T-helper 17 cell (primary cell): ENCODE measurements around the gene OR1S2. TPM values are rescaled to one million over a fixed set of nuclear protein-coding genes. Genes with fewer than 3 reads are reported as not detected.
"Not testable (repeated sequence)": the region's sequence is repeated elsewhere in the genome, so short reads cannot be mapped to it uniquely, and the experiment has no call there.

Experiments
- ATAC-seq: fragments of 150-1000 bp; cut with Tn5 transposase; 2 replicates; pipeline ENCODE4 v1.10.0; 2021; ENCODE audit warnings: mild to moderate bottlenecking, moderate library complexity
- DNase-seq, 3 donors: peaks; one replicate each; pipeline versions ENCODE4 v3.0.0 to v3.0.0-alpha.2; 2020 to 2021
- H3K9me3 ChIP-seq: one replicate; pipeline ENCODE4 v1.7.0; 2013; ENCODE audit warnings: low read length, mild to moderate bottlenecking; ENCODE audit not compliant: control insufficient read depth, poor library complexity, severe bottlenecking
- H3K27ac Mint-ChIP-seq: one replicate; pipeline ENCODE4 v1.8.0; 2022; ENCODE audit warnings: mild to moderate bottlenecking, moderate library complexity, mixed read lengths
- H3K27me3 Mint-ChIP-seq: one replicate; pipeline ENCODE4 v1.8.0; 2022; ENCODE audit warnings: mixed read lengths
- H3K36me3 Mint-ChIP-seq: one replicate; pipeline ENCODE4 v1.8.0; 2022; ENCODE audit warnings: low read depth, mixed read lengths
- H3K4me1 Mint-ChIP-seq: one replicate; pipeline ENCODE4 v1.8.0; 2022; ENCODE audit warnings: mild to moderate bottlenecking, mixed read lengths
- H3K4me3 Mint-ChIP-seq: one replicate; pipeline ENCODE4 v1.8.0; 2022; ENCODE audit warnings: mild to moderate bottlenecking, moderate library complexity, mixed read lengths
- total RNA-seq, 4 donors: library from RNA in 2 of 4; stranded (reverse) in 2 of 4; gene quantifications; one replicate each; pipeline ENCODE4 v1.2.3 and lab custom pipeline; 2022 to 2026

The OR1S2 gene
- not detected for total RNA-seq
- total RNA-seq (lab: John Stamatoyannopoulos, UW), result 0 reads per million in 2 donors

- no peak for DNase-seq
- no peaks in the 10 kb centered on the region for H3K4me1 Mint-ChIP-seq
- peaks cover 21% of the 10 kb centered on the region for H3K27me3 Mint-ChIP-seq
- no peak within 1 kb of the TSS for H3K27ac Mint-ChIP-seq
- H3K36me3 Mint-ChIP-seq, result no peaks in the 10 kb centered on the region
- H3K4me3 Mint-ChIP-seq, result no peak within 1 kb of the TSS
- H3K9me3 ChIP-seq, result no peaks in the 10 kb centered on the region
- no peak for ATAC-seq
Measured at GRCh38 chr11:58204042-58204441, at the start of gene OR1S2. TSS of gene OR1S2 (minus strand) at chr11:58204142. CDS start at chr11:58204142, 0 bp downstream.

- ATAC-seq, result no peak
- no peaks in the 10 kb centered on the region for H3K4me1 Mint-ChIP-seq
Measured at GRCh38 chr11:58243954-58244353, 40.0 kb upstream of the OR1S2 start.

GRCh38 chr11:58227956-58228615, 24.1 kb upstream of the OR1S2 start:
- no peaks in the 10 kb centered on the region for H3K9me3 ChIP-seq
- Mint-ChIP-seq H3K27me3 (peaks cover 7% of the 10 kb centered on the region), H3K4me1 (no peaks in the 10 kb centered on the region), H3K4me3 (no peak overlapping the region), H3K27ac (no peak overlapping the region), H3K36me3 (no peaks in the 10 kb centered on the region)
- ATAC-seq, result no peak
- DNase-seq, result no peak

More at GRCh38 chr11:58243954-58244353, 40.0 kb upstream of the OR1S2 start:
- H3K36me3 Mint-ChIP-seq, result no peaks in the 10 kb centered on the region
- no peak for DNase-seq
- H3K9me3 ChIP-seq, result no peaks in the 10 kb centered on the region
- no peak overlapping the region for H3K4me3 Mint-ChIP-seq
- no peak overlapping the region for H3K27ac Mint-ChIP-seq
- H3K27me3 Mint-ChIP-seq, result peaks cover 8% of the 10 kb centered on the region

GRCh38 chr11:58222721-58223120, 18.8 kb upstream of the OR1S2 start:
- no peaks in the 10 kb centered on the region for H3K36me3 Mint-ChIP-seq

GRCh38 chr11:58216476-58216875, 12.5 kb upstream of the OR1S2 start:
- Mint-ChIP-seq H3K27ac (no peak overlapping the region), H3K4me3 (no peak overlapping the region), H3K36me3 (no peaks in the 10 kb centered on the region), H3K27me3 (peaks cover 13% of the 10 kb centered on the region), H3K4me1 (no peaks in the 10 kb centered on the region)
- ATAC-seq (no peak), DNase-seq (no peak)
- H3K9me3 ChIP-seq, result no peaks in the 10 kb centered on the region

More at GRCh38 chr11:58222721-58223120, 18.8 kb upstream of the OR1S2 start:
- Mint-ChIP-seq H3K27ac (no peak overlapping the region), H3K27me3 (peaks cover 24% of the 10 kb centered on the region), H3K4me3 (no peak overlapping the region), H3K4me1 (no peaks in the 10 kb centered on the region)
- no peaks in the 10 kb centered on the region for H3K9me3 ChIP-seq
- no peak for ATAC-seq
- DNase-seq, result no peak

- not testable (repeated sequence) for H3K27ac Mint-ChIP-seq, H3K4me3 Mint-ChIP-seq, H3K27me3 Mint-ChIP-seq, H3K4me1 Mint-ChIP-seq, H3K9me3 ChIP-seq, DNase-seq, ATAC-seq, H3K36me3 Mint-ChIP-seq
Measured at GRCh38 chr11:58212420-58212819, 8.5 kb upstream of the OR1S2 start, which contains the start of gene OR1S1. TSS of gene OR1S1 (plus strand) at chr11:58212720.

- H3K27me3 Mint-ChIP-seq, result peaks cover 7% of the 10 kb centered on the region
- no peak overlapping the region for H3K4me3 Mint-ChIP-seq
- no peak overlapping the region for H3K27ac Mint-ChIP-seq
- ATAC-seq (no peak), DNase-seq (no peak)
- no peaks in the 10 kb centered on the region for H3K36me3 Mint-ChIP-seq
- no peaks in the 10 kb centered on the region for H3K4me1 Mint-ChIP-seq
- no peaks in the 10 kb centered on the region for H3K9me3 ChIP-seq
Measured at GRCh38 chr11:58199271-58199670, 4.7 kb downstream of the OR1S2 start.

GRCh38 chr11:58195939-58196338, 8.0 kb downstream of the OR1S2 start:
- no peaks in the 10 kb centered on the region for H3K27me3 Mint-ChIP-seq
- DNase-seq, result no peak
- no peak for ATAC-seq
- no peaks in the 10 kb centered on the region for H3K4me1 Mint-ChIP-seq
- H3K9me3 ChIP-seq, result no peaks in the 10 kb centered on the region
- no peaks in the 10 kb centered on the region for H3K36me3 Mint-ChIP-seq
- H3K4me3 Mint-ChIP-seq, result no peak overlapping the region
- no peak overlapping the region for H3K27ac Mint-ChIP-seq

GRCh38 chr11:58193391-58193790, 10.6 kb downstream of the OR1S2 start:
- Mint-ChIP-seq H3K27me3 (no peaks in the 10 kb centered on the region), H3K36me3 (no peaks in the 10 kb centered on the region), H3K27ac (no peak overlapping the region), H3K4me1 (no peaks in the 10 kb centered on the region), H3K4me3 (no peak overlapping the region)
- no peak for DNase-seq
- no peak for ATAC-seq
- no peaks in the 10 kb centered on the region for H3K9me3 ChIP-seq

GRCh38 chr11:58192229-58192628, 11.7 kb downstream of the OR1S2 start:
- ATAC-seq, result no peak
- no peaks in the 10 kb centered on the region for H3K27me3 Mint-ChIP-seq
- H3K27ac Mint-ChIP-seq, result no peak overlapping the region

GRCh38 chr11:58188770-58189169, 15.2 kb downstream of the OR1S2 start, which contains the start of gene OR9Q2:
TSS of gene OR9Q2 (plus strand) at chr11:58189070. CDS start at chr11:58190491, 1,421 bp downstream.
- no peaks in the 10 kb centered on the region for H3K27me3 Mint-ChIP-seq
- H3K27ac Mint-ChIP-seq, result no peak within 1 kb of the TSS
- no peaks in the 10 kb centered on the region for H3K36me3 Mint-ChIP-seq
- ATAC-seq (no peak), DNase-seq (no peak)
- H3K4me3 Mint-ChIP-seq, result no peak within 1 kb of the TSS
- no peaks in the 10 kb centered on the region for H3K4me1 Mint-ChIP-seq
- H3K9me3 ChIP-seq, result no peaks in the 10 kb centered on the region

More at GRCh38 chr11:58192229-58192628, 11.7 kb downstream of the OR1S2 start:
- Mint-ChIP-seq H3K36me3 (no peaks in the 10 kb centered on the region), H3K4me1 (no peaks in the 10 kb centered on the region), H3K4me3 (no peak overlapping the region)
- no peaks in the 10 kb centered on the region for H3K9me3 ChIP-seq
- DNase-seq, result no peak

GRCh38 chr11:58186938-58187337, 17.0 kb downstream of the OR1S2 start:
- H3K9me3 ChIP-seq, result no peaks in the 10 kb centered on the region
- H3K4me1 Mint-ChIP-seq, result no peaks in the 10 kb centered on the region
- DNase-seq (no peak), ATAC-seq (no peak)
- H3K27me3 Mint-ChIP-seq, result no peaks in the 10 kb centered on the region
- no peak overlapping the region for H3K4me3 Mint-ChIP-seq
- no peak overlapping the region for H3K27ac Mint-ChIP-seq
- H3K36me3 Mint-ChIP-seq, result no peaks in the 10 kb centered on the region

GRCh38 chr11:58179648-58180047, 24.3 kb downstream of the OR1S2 start:
- no peaks in the 10 kb centered on the region for H3K36me3 Mint-ChIP-seq
- no peaks in the 10 kb centered on the region for H3K4me1 Mint-ChIP-seq
- no peak overlapping the region for H3K27ac Mint-ChIP-seq
- H3K27me3 Mint-ChIP-seq, result peaks cover 28% of the 10 kb centered on the region
- no peak for ATAC-seq
- no peak overlapping the region for H3K4me3 Mint-ChIP-seq
- no peaks in the 10 kb centered on the region for H3K9me3 ChIP-seq
- no peak for DNase-seq

GRCh38 chr11:58178444-58178843, 25.5 kb downstream of the OR1S2 start:
- Mint-ChIP-seq H3K27me3 (peaks cover 28% of the 10 kb centered on the region), H3K36me3 (no peaks in the 10 kb centered on the region), H3K27ac (no peak overlapping the region), H3K4me3 (no peak overlapping the region), H3K4me1 (no peaks in the 10 kb centered on the region)
- H3K9me3 ChIP-seq, result no peaks in the 10 kb centered on the region
- DNase-seq (no peak), ATAC-seq (no peak)
